Transverse colon (tissue), 4 donors: ENCODE measurements around the gene GREB1L. TPM values are rescaled to one million over a fixed set of nuclear protein-coding genes. Genes with fewer than 3 reads are reported as not detected.

Experiments
- DNase-seq: peaks from one replicate; pipeline ENCODE4 v3.0.0-alpha.2; 2019
- H3K27ac ChIP-seq, 4 donors: fragments of 200-600 bp; sonication (generic); 2 replicates each; pipeline ENCODE4 v1.5.1; 2016 to 2018; ENCODE audit warnings: inconsistent platforms in 4 of 4
- H3K27me3 ChIP-seq: fragments of 200-600 bp; sonication (generic); 2 replicates; pipeline ENCODE4 v1.5.1; 2017; ENCODE audit warnings: inconsistent platforms
- H3K36me3 ChIP-seq, 4 donors: fragments of 200-600 bp; sonication (generic); 2 replicates each; pipeline ENCODE4 v1.5.1; 2017 to 2019; ENCODE audit warnings: inconsistent platforms in 4 of 4
- H3K4me1 ChIP-seq, 4 donors: fragments of 200-600 bp; sonication (generic); 2 replicates each; pipeline ENCODE4 v1.5.1; 2017 to 2020; ENCODE audit warnings: inconsistent platforms in 4 of 4
- H3K4me3 ChIP-seq, 4 donors: fragments of 200-600 bp; sonication (generic); 1 replicate in 1 of 4; 2 replicates in 3 of 4; pipeline versions ENCODE4 v1.5.1 to v1.6.1; 2017 to 2019; ENCODE audit warnings: inconsistent platforms in 4 of 4
- H3K9me3 ChIP-seq, 2 donors: fragments of 200-600 bp; sonication (generic); 2 replicates each; pipeline ENCODE4 v1.5.1; 2017 to 2019; ENCODE audit warnings: inconsistent platforms in 2 of 2
- EP300 ChIP-seq: sonication (generic); formaldehyde crosslinking; IDR thresholded peaks from one replicate; pipeline ENCODE4 v1.6.1; 2017; ENCODE audit warnings: antibody characterized with exemption, low read depth
- POLR2A ChIP-seq: fragments of 450-650 bp; IDR thresholded peaks from one replicate; pipeline ENCODE4 v1.6.1; 2016; ENCODE audit warnings: antibody characterized with exemption, mild to moderate bottlenecking, moderate library complexity
- POLR2AphosphoS5 ChIP-seq, 3 donors: sonication (generic); formaldehyde crosslinking; IDR thresholded peaks; one replicate each; pipeline ENCODE4 v1.6.1; 2016; ENCODE audit warnings: antibody characterized with exemption in 3 of 3
- in situ Hi-C, 4 donors: fragments of 200-750 bp; cut with MboI; loops; one replicate each; pipeline versions ENCODE4 v1.15.0 to v1.15.1; 2017; ENCODE audit warnings: low sequenced_read_pairs in 3 of 4, low pct_ligation_motif_present in 1 of 4, low pct_unique_long_range_greater_than_20kb in 1 of 4
- intact Hi-C: fragments of 100-400 bp; cut with DNase I; formaldehyde crosslinking; loops from one replicate; pipeline ENCODE4 v1.15.1; 2023; ENCODE audit warnings: low total_unique reads
- small RNA-seq, 4 donors: library from RNA; depleted of rRNA; stranded (forward); fragments of <200 nt; gene quantifications; one replicate each; pipeline ENCODE3, GENCODE V24; 2016
- total RNA-seq, 4 donors: library from RNA; depleted of rRNA; stranded (reverse); fragments of >200 nt; gene quantifications; one replicate each; pipeline ENCODE4 v1.1.0, GENCODE V29; 2016
- TF ChIP-seq, protein P1 (sequence below), 5 experiments: fragments of 200-600 bp in 3 of 5; fragments of 450-650 bp in 2 of 5; sonication (generic) in 3 of 5; IDR thresholded peaks; 1 replicate in 2 of 5; 2 replicates in 3 of 5; pipeline ENCODE4 v1.5.1; 2016 to 2017; ENCODE audit warnings: antibody characterized with exemption in 5 of 5, inconsistent platforms in 3 of 5, mild to moderate bottlenecking in 2 of 5, moderate library complexity in 1 of 5

The GREB1L gene
- total RNA-seq, 4 donors from 2014 or later, result 1.1 to 1.5 TPM; not detected in 2

DNA sequence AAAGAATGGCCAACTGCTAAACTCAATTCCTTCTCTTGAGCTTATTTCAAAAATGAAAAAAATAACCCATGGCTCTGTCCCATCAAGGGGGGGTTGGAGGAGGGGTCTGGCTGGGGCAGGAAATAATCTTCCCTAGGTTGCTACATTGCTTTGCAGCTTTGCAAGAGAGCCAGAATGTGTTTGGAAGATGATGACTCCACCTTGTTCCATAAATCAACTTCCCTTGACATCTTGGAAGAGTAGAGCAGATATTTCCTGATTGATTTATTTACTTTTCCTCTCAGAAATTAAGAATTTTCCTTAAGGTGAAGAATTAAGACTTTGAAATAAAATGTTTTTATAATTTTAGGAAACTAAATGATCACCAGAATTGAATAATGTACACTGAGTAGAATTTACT, 317.2 kb downstream of the GREB1L start:
- Histone ChIP-seq H3K27ac (no peak overlapping the region), H3K9me3 (no peaks in the 10 kb centered on the region), H3K4me1 (no peaks in the 10 kb centered on the region), H3K4me3 (no peak overlapping the region), H3K27me3 (no peaks in the 10 kb centered on the region), H3K36me3 (peaks cover 0 to 52% (median 24%) of the 10 kb centered on the region in 4 donors)
- DNase-seq, result no peak
- TF ChIP-seq, protein P1, sequence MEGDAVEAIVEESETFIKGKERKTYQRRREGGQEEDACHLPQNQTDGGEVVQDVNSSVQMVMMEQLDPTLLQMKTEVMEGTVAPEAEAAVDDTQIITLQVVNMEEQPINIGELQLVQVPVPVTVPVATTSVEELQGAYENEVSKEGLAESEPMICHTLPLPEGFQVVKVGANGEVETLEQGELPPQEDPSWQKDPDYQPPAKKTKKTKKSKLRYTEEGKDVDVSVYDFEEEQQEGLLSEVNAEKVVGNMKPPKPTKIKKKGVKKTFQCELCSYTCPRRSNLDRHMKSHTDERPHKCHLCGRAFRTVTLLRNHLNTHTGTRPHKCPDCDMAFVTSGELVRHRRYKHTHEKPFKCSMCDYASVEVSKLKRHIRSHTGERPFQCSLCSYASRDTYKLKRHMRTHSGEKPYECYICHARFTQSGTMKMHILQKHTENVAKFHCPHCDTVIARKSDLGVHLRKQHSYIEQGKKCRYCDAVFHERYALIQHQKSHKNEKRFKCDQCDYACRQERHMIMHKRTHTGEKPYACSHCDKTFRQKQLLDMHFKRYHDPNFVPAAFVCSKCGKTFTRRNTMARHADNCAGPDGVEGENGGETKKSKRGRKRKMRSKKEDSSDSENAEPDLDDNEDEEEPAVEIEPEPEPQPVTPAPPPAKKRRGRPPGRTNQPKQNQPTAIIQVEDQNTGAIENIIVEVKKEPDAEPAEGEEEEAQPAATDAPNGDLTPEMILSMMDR (IDR thresholded peaks at IDR 0.05), result no peak
- no peak for TF ChIP-seq POLR2AphosphoS5 (IDR thresholded peaks at IDR 0.05)
- TF ChIP-seq POLR2A, result no peak
- TF ChIP-seq EP300, result no peak
- intact Hi-C loops (no loop called here), in situ Hi-C loops (loop anchor here in 1 of 4 donors (25.0 kb wide), 1 partner anchor 1003 kb away; no protein-coding TSS in a partner anchor)

DNA sequence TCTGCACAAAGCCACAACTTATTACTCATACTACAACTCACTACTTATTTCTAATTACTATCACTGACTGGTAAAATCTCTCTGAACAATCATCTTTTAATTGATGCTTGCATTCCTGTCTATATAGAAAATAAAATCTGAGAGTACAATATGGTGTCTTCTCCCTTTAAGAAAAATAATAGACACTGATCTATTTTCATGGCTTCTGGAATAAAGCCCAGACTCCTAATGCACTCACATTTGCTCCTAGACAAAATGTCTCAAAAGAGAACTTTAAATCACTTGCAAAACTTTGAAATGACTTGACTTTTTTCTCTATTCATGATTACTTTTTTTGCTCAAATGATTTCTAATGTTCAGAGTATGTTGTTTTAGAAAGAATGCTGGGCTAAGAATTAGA, 329.7 kb downstream of the GREB1L start:
- Histone ChIP-seq H3K27ac (no peak overlapping the region), H3K4me1 (no peaks in the 10 kb centered on the region), H3K4me3 (no peak overlapping the region), H3K9me3 (no peaks in the 10 kb centered on the region), H3K27me3 (no peaks in the 10 kb centered on the region), H3K36me3 (peaks cover 0 to 77% (median 30%) of the 10 kb centered on the region in 4 donors)
- in situ Hi-C loops, result loop anchor here in 1 of 4 donors (25.0 kb wide), 1 partner anchor 991 kb away; no protein-coding TSS in a partner anchor
- no peak for DNase-seq
- intact Hi-C loops, result no loop called here
- no peak for TF ChIP-seq POLR2AphosphoS5 (IDR thresholded peaks at IDR 0.05)
- no peak for TF ChIP-seq EP300
- no peak for TF ChIP-seq POLR2A

Small RNA genes lying within 50 kb of the gene (small RNA-seq; reads per million reads assigned to genes)
- gene RF00603, result 0 reads per million in 4 donors

Other genes starting within 250 kb of the GREB1L start
- 10 to 100 TPM; 23.9 to 59.5 (median 39.6) TPM for gene ROCK1, start 130.4 kb upstream of the GREB1L start, total RNA-seq